ENCODE data around the gene PERCC1. TPM values are rescaled to one million over a fixed set of nuclear protein-coding genes. Genes with fewer than 3 reads are reported as not detected.
A peak's percentile ranks its signal among the peaks of the same experiment; 100 is the strongest.

PERCC1 gene
- total RNA-seq, 6 experiments from 2014 or later, result not detected

GRCh38 chr16:1470481-1471251 lies 39.8 kb downstream of the PERCC1 start:
- H3K9me3 Mint-ChIP-seq, result no peaks in the 10 kb centered on the region
- H3K4me3 Mint-ChIP-seq, result no peak overlapping the region
- no peaks in the 10 kb centered on the region for H3K36me3 Mint-ChIP-seq (ENCODE audit: low read depth)
- no peak for DNase-seq
- peaks cover 24% of the 10 kb centered on the region for H3K4me1 Mint-ChIP-seq (ENCODE audit: low read depth)
- no peak for TF ChIP-seq CTCF (IDR thresholded peaks at IDR 0.05)
- H3K27me3 Mint-ChIP-seq (ENCODE audit: insufficient read depth), result peaks cover 1% of the 10 kb centered on the region
- peak overlapping the region; percentile 59; the same call in 1 of the 2 replicates for H3K27ac Mint-ChIP-seq

- DNase-seq, result no peak
- no peak for TF ChIP-seq CTCF (IDR thresholded peaks at IDR 0.05)
- Mint-ChIP-seq H3K4me1 (ENCODE audit: low read depth) (peaks cover 26% of the 10 kb centered on the region), H3K27me3 (ENCODE audit: insufficient read depth) (peaks cover 1% of the 10 kb centered on the region), H3K27ac (no peak overlapping the region), H3K4me3 (no peak overlapping the region), H3K36me3 (ENCODE audit: low read depth) (no peaks in the 10 kb centered on the region), H3K9me3 (no peaks in the 10 kb centered on the region)
Observed at GRCh38 chr16:1471569-1472194, 40.8 kb downstream of the PERCC1 start.

- no peak overlapping the region; the same call in 1 of the 2 replicates for H3K27ac Mint-ChIP-seq
- no peaks in the 10 kb centered on the region for H3K9me3 Mint-ChIP-seq
- no peak for TF ChIP-seq CTCF (IDR thresholded peaks at IDR 0.05)
- H3K27me3 Mint-ChIP-seq (ENCODE audit: insufficient read depth), result peaks cover 1% of the 10 kb centered on the region
- DNase-seq, result no peak
- H3K4me3 Mint-ChIP-seq, result peak overlapping the region; percentile 53
- no peaks in the 10 kb centered on the region; the same call in 1 of the 2 replicates for H3K36me3 Mint-ChIP-seq (ENCODE audit: low read depth)
- peaks cover 26% of the 10 kb centered on the region for H3K4me1 Mint-ChIP-seq (ENCODE audit: low read depth)
Observed at GRCh38 chr16:1472974-1473373, 42.1 kb downstream of the PERCC1 start.

GRCh38 chr16:1474082-1474795 lies 43.4 kb downstream of the PERCC1 start:
- H3K9me3 Mint-ChIP-seq, result no peaks in the 10 kb centered on the region
- H3K4me3 Mint-ChIP-seq, result peak overlapping the region; percentile 87
- no peak for TF ChIP-seq CTCF (IDR thresholded peaks at IDR 0.05)
- peaks cover 26% of the 10 kb centered on the region for H3K4me1 Mint-ChIP-seq (ENCODE audit: low read depth)
- H3K27ac Mint-ChIP-seq, result peak overlapping the region; percentile 77
- no peak for DNase-seq
- H3K27me3 Mint-ChIP-seq (ENCODE audit: insufficient read depth), result peaks cover 4% of the 10 kb centered on the region
- no peaks in the 10 kb centered on the region; the same call in 1 of the 2 replicates for H3K36me3 Mint-ChIP-seq (ENCODE audit: low read depth)

GRCh38 chr16:1474796-1475551 lies 44.1 kb downstream of the PERCC1 start, which contains the start of gene CLCN7:
CLCN7 (minus strand) TSS chr16:1475028; CDS start chr16:1474974, 54 bp downstream.
- no peaks in the 10 kb centered on the region for H3K9me3 Mint-ChIP-seq
- H3K27me3 Mint-ChIP-seq (ENCODE audit: insufficient read depth), result peaks cover 4% of the 10 kb centered on the region
- peak; percentile 78 for DNase-seq
- no peak for TF ChIP-seq CTCF (IDR thresholded peaks at IDR 0.05)
- H3K36me3 Mint-ChIP-seq (ENCODE audit: low read depth), result no peaks in the 10 kb centered on the region; the same call in 1 of the 2 replicates
- H3K4me1 Mint-ChIP-seq (ENCODE audit: low read depth), result peaks cover 25% of the 10 kb centered on the region
- peak within 1 kb of the TSS; percentile 80 for H3K27ac Mint-ChIP-seq
- H3K4me3 Mint-ChIP-seq, result peak within 1 kb of the TSS; percentile 87
